ENCODE data around the gene PAXIP1.

GRCh38 chr7:154902600-154903082 is 100.3 kb downstream of the PAXIP1 start:
- TF ChIP-seq, protein P1, sequence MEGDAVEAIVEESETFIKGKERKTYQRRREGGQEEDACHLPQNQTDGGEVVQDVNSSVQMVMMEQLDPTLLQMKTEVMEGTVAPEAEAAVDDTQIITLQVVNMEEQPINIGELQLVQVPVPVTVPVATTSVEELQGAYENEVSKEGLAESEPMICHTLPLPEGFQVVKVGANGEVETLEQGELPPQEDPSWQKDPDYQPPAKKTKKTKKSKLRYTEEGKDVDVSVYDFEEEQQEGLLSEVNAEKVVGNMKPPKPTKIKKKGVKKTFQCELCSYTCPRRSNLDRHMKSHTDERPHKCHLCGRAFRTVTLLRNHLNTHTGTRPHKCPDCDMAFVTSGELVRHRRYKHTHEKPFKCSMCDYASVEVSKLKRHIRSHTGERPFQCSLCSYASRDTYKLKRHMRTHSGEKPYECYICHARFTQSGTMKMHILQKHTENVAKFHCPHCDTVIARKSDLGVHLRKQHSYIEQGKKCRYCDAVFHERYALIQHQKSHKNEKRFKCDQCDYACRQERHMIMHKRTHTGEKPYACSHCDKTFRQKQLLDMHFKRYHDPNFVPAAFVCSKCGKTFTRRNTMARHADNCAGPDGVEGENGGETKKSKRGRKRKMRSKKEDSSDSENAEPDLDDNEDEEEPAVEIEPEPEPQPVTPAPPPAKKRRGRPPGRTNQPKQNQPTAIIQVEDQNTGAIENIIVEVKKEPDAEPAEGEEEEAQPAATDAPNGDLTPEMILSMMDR (IDR thresholded peaks at IDR 0.05), result no peak
- no peak for TF ChIP-seq POLR2A (IDR thresholded peaks at IDR 0.05)
- TF ChIP-seq POLR2AphosphoS5 (IDR thresholded peaks at IDR 0.05), result no peak
- no peak for TF ChIP-seq EP300 (IDR thresholded peaks at IDR 0.05)
